NCI-H748 (cell line): ENCODE data around the gene CD3E.

Experiments used
- DNase-seq: peaks from one replicate; lab custom pipeline; 2025; ENCODE audit not compliant: unreplicated experiment; lab: John Stamatoyannopoulos, UW

The CD3E gene

GRCh38 chr11:118322721-118323120 is 18.2 kb downstream of the CD3E start:
- no peak for DNase-seq

- no peak for DNase-seq
These were observed 20.8 kb downstream of the CD3E start for GRCh38 chr11:118325283-118325682.

GRCh38 chr11:118328745-118329144 is 24.2 kb downstream of the CD3E start:
- no peak for DNase-seq

GRCh38 chr11:118334745-118335144 is 30.2 kb downstream of the CD3E start:
- no peak for DNase-seq

GRCh38 chr11:118338637-118339061 is 34.1 kb downstream of the CD3E start:
- no peak for DNase-seq

- no peak for DNase-seq
These were observed 34.9 kb downstream of the CD3E start for GRCh38 chr11:118339281-118339961.

GRCh38 chr11:118340449-118340848 is 35.9 kb downstream of the CD3E start:
- DNase-seq: no peak

GRCh38 chr11:118341261-118341660 is 36.7 kb downstream of the CD3E start:
- no peak for DNase-seq

- no peak for DNase-seq
These were observed 37.4 kb downstream of the CD3E start for GRCh38 chr11:118341815-118342489.

- no peak for DNase-seq
These were observed 38.1 kb downstream of the CD3E start, which contains the start of gene CD3D for GRCh38 chr11:118342503-118343161. CD3D (minus strand) TSS chr11:118342705; CDS start chr11:118342607, 98 bp downstream.

- DNase-seq: no peak
These were observed 38.7 kb downstream of the CD3E start for GRCh38 chr11:118343248-118343647.

- no peak for DNase-seq
These were observed 39.5 kb downstream of the CD3E start, which contains the start of gene CD3G for GRCh38 chr11:118343981-118344515. CD3G (plus strand) TSS chr11:118344344; CDS start chr11:118344424, 80 bp downstream.

GRCh38 chr11:118349475-118349874 is 44.9 kb downstream of the CD3E start:
- no peak for DNase-seq

GRCh38 chr11:118353084-118353710 is 48.7 kb downstream of the CD3E start:
- peak; percentile 2 for DNase-seq

GRCh38 chr11:118358071-118358470 is 53.5 kb downstream of the CD3E start:
- DNase-seq: no peak

- DNase-seq: peak; percentile 93
These were observed 54.9 kb downstream of the CD3E start, which contains the start of gene UBE4A for GRCh38 chr11:118359295-118359958. UBE4A (plus strand) TSS chr11:118359600; CDS start chr11:118365081, 5,481 bp downstream.

- DNase-seq: no peak
These were observed 60.6 kb downstream of the CD3E start for GRCh38 chr11:118364956-118365615.
